ENCODE measurements around the gene KRTAP12-4.
"Not testable (repeated sequence)": the region's sequence is repeated elsewhere in the genome, so short reads cannot be mapped to it uniquely, and the experiment has no call there.

Gene KRTAP12-4

GRCh38 chr21:44653656-44654575, 543 bp downstream of the KRTAP12-4 start:
- no peak for FAIRE-seq

GRCh38 chr21:44653123-44653522, 1.3 kb downstream of the KRTAP12-4 start:
- FAIRE-seq: no peak

GRCh38 chr21:44650973-44651675, 3.3 kb downstream of the KRTAP12-4 start:
- no peak for FAIRE-seq

GRCh38 chr21:44650265-44650972, 4.0 kb downstream of the KRTAP12-4 start:
- FAIRE-seq: no peak

GRCh38 chr21:44649521-44650100, 4.8 kb downstream of the KRTAP12-4 start:
- FAIRE-seq: no peak

- FAIRE-seq: no peak
Measured at GRCh38 chr21:44648557-44649311, 5.7 kb downstream of the KRTAP12-4 start.

GRCh38 chr21:44647222-44647552, 7.3 kb downstream of the KRTAP12-4 start:
- FAIRE-seq: no peak

GRCh38 chr21:44646366-44647221, 7.9 kb downstream of the KRTAP12-4 start, which contains the start of gene KRTAP10-11:
Gene KRTAP10-11, plus strand, starts transcription at chr21:44646414. Its CDS starts 45 bp downstream, at chr21:44646459.
- FAIRE-seq: not testable (repeated sequence)

- FAIRE-seq: no peak
Measured at GRCh38 chr21:44644878-44645277, 9.6 kb downstream of the KRTAP12-4 start.

GRCh38 chr21:44643741-44644310, 10.6 kb downstream of the KRTAP12-4 start:
- FAIRE-seq: no peak

GRCh38 chr21:44640761-44641160, 13.7 kb downstream of the KRTAP12-4 start:
- no peak for FAIRE-seq

GRCh38 chr21:44639331-44639655, 15.2 kb downstream of the KRTAP12-4 start:
- FAIRE-seq: no peak

- FAIRE-seq: not testable (repeated sequence)
Measured at GRCh38 chr21:44638506-44639330, 15.7 kb downstream of the KRTAP12-4 start.

GRCh38 chr21:44637851-44638348, 16.6 kb downstream of the KRTAP12-4 start:
- not testable (repeated sequence) for FAIRE-seq

- FAIRE-seq: no peak
Measured at GRCh38 chr21:44637018-44637850, 17.2 kb downstream of the KRTAP12-4 start, which contains the start of gene KRTAP10-10. Gene KRTAP10-10, plus strand, starts transcription at chr21:44637356. Its CDS starts 62 bp downstream, at chr21:44637418.

- FAIRE-seq: no peak
Measured at GRCh38 chr21:44636209-44637017, 18.0 kb downstream of the KRTAP12-4 start.

GRCh38 chr21:44632067-44632466, 22.4 kb downstream of the KRTAP12-4 start:
- FAIRE-seq: no peak

- FAIRE-seq: no peak
Measured at GRCh38 chr21:44630440-44630839, 24.0 kb downstream of the KRTAP12-4 start.
